Body of pancreas (tissue), 4 donors: ENCODE data around the gene SPATA2.

Experiments used
- POLR2A ChIP-seq, 3 donors: fragments of 450-650 bp; IDR thresholded peaks; one replicate each; pipeline ENCODE4 v1.6.1; 2016; ENCODE audit warnings: antibody characterized with exemption in 3 of 3, mild to moderate bottlenecking in 2 of 3
- TF ChIP-seq, protein P1 (sequence below), 7 experiments: fragments of 450-650 bp in 4 of 7; fragments of 200-600 bp in 3 of 7; sonication (generic) in 3 of 7; IDR thresholded peaks; one replicate each; pipeline ENCODE4 v1.5.1; 2016 to 2019; ENCODE audit warnings: antibody characterized with exemption in 7 of 7

DNA sequence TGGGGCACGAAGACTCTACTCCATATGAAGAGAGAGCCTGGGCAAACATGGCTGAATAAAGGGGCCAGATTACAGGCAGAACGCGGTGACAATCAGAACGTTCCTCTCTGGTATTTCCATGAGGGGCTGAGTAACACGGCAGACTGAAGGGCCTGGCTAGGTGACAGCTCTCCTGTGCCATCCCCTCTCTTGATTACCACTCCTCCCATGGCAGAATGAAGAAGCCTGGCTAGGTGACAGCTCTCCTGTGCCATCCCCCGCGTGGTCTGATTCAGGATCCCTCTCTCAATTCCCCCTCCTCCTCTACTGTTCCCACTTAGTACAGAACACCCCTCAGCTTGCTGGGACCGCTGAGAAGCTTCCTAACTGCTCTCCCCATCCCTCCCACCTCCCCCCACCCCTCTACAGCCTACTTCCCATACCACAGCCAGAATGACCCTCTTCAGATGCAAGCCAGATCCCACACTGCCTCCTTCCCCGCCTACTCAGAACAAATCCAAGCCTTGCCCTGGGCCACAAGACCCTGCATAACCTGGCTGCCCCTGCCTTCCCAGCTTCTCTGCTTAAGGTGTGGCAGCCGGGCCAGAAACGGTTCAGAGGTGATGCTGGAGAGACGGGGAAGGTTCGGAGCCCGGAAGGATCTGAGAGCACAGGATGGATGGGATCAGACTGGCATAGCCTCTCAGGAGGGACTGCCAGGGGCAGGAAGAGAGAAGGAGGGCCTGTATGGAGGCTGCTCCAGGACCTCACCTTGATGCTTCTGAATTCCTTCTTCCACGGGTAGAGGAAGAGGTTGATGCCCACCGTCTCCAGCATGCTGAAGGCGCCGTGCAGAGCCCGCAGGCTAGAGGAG is 7.7 kb downstream of the SPATA2 start:
- TF ChIP-seq, protein P1, sequence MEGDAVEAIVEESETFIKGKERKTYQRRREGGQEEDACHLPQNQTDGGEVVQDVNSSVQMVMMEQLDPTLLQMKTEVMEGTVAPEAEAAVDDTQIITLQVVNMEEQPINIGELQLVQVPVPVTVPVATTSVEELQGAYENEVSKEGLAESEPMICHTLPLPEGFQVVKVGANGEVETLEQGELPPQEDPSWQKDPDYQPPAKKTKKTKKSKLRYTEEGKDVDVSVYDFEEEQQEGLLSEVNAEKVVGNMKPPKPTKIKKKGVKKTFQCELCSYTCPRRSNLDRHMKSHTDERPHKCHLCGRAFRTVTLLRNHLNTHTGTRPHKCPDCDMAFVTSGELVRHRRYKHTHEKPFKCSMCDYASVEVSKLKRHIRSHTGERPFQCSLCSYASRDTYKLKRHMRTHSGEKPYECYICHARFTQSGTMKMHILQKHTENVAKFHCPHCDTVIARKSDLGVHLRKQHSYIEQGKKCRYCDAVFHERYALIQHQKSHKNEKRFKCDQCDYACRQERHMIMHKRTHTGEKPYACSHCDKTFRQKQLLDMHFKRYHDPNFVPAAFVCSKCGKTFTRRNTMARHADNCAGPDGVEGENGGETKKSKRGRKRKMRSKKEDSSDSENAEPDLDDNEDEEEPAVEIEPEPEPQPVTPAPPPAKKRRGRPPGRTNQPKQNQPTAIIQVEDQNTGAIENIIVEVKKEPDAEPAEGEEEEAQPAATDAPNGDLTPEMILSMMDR (IDR thresholded peaks at IDR 0.05): no peak
- no peak for TF ChIP-seq POLR2A (IDR thresholded peaks at IDR 0.05)
